ENCODE data around the gene OR9Q1. TPM values are rescaled to one million over a fixed set of nuclear protein-coding genes. Genes with fewer than 3 reads are reported as not detected.

The OR9Q1 gene
- total and polyA plus RNA-seq, 2 of the 13 experiments (the other 11 are each of a cell fraction or from before 2014, with no cell fraction given), result not detected

- no TSS peak for BruUV-seq (replicated peaks)
- Histone ChIP-seq H3K4me2 (ENCODE audit: low read depth, low read length) (no peak overlapping the region), H3K79me2 (ENCODE audit: insufficient read depth, low read length) (no peaks in the 10 kb centered on the region), H3K4me1 (ENCODE audit: insufficient read depth, low read length) (peaks cover 10% of the 10 kb centered on the region; the same call in 1 of the 2 replicates), H3K27me3 (ENCODE audit: control insufficient read depth in 1 of 2, insufficient read depth in 2 of 2, low read length in 2 of 2) (no peaks in the 10 kb centered on the region), H3K4me3 (replicated peaks in 1 of 3; ENCODE audit: insufficient read depth in 1 of 3, low read depth in 2 of 3, low read length in 3 of 3) (no peak overlapping the region), H3K9me3 (ENCODE audit: low read length) (no peaks in the 10 kb centered on the region), H3K36me3 (replicated peaks in 1 of 2; ENCODE audit: control insufficient read depth in 1 of 2, insufficient read depth in 2 of 2, low read length in 2 of 2) (no peaks in the 10 kb centered on the region), H3K9ac (ENCODE audit: insufficient read depth, low read depth, low read length) (no peak overlapping the region), H4K20me1 (ENCODE audit: insufficient read depth, low read length) (no peaks in the 10 kb centered on the region), H3K27ac (ENCODE audit: extremely low read length, insufficient read depth, low read length) (no peak overlapping the region), H2AFZ (ENCODE audit: low read length) (no peak overlapping the region)
- in situ Hi-C loops (cut with HindIII; ENCODE audit: extremely low pct_ligation_motif_present, low pct_unique_long_range_greater_than_20kb), result loop anchor here (25.0 kb wide), 1 partner anchor 335 kb away; no protein-coding TSS in a partner anchor
- POLR2A ChIA-PET, result no interaction called here
- no peak for ATAC-seq
- intact Hi-C loops (cut with micrococcal nuclease; ENCODE audit: unreplicated experiment), result no loop called here
- no peak for DNase-seq (ENCODE audit: low spot score)
- CTCF ChIA-PET (ENCODE audit: low intra/inter-chr PET ratio, low total read pairs), result no interaction called here
- FAIRE-seq, result no peak
- 59% methylated on average over 3 of the region's 3 CpGs for WGBS (ENCODE audit: low lambda C conversion rate)
- TF ChIP-seq ZNF552 (CRISPR knock-in tag; IDR thresholded peaks at IDR 0.05; ENCODE audit: borderline replicate concordance) (no peak), SCMH1 (CRISPR knock-in tag; IDR thresholded peaks at IDR 0.05; ENCODE audit: borderline replicate concordance) (no peak), SMAD9 (CRISPR knock-in tag; IDR thresholded peaks at IDR 0.05) (no peak), ZNF225 (CRISPR knock-in tag; IDR thresholded peaks at IDR 0.05) (no peak), TCF7 (IDR thresholded peaks at IDR 0.05; ENCODE audit: low read depth) (no peak), ATF1 (CRISPR knock-in tag; IDR thresholded peaks at IDR 0.05) (no peak), ZNF251 (CRISPR knock-in tag; IDR thresholded peaks at IDR 0.05) (no peak), NKX3-1 (CRISPR knock-in tag; IDR thresholded peaks at IDR 0.05) (no peak), YEATS4 (CRISPR knock-in tag; IDR thresholded peaks at IDR 0.05; ENCODE audit: borderline replicate concordance) (no peak), ZNF737 (CRISPR knock-in tag; IDR thresholded peaks at IDR 0.05; ENCODE audit: borderline replicate concordance) (no peak), ZNF720 (CRISPR knock-in tag; IDR thresholded peaks at IDR 0.05) (no peak), DPF2 (CRISPR knock-in tag; IDR thresholded peaks at IDR 0.05; ENCODE audit: borderline replicate concordance, low read depth) (no peak), ZNF10 (CRISPR knock-in tag; IDR thresholded peaks at IDR 0.05; ENCODE audit: borderline replicate concordance, low read depth) (no peak), RNF2 (conservative IDR thresholded peaks at IDR 0.05; ENCODE audit: low read depth) (no peak), GATAD1 (CRISPR knock-in tag; IDR thresholded peaks at IDR 0.05) (no peak), MLLT10 (CRISPR knock-in tag; IDR thresholded peaks at IDR 0.05) (no peak), NFATC3 (CRISPR knock-in tag; IDR thresholded peaks at IDR 0.05) (no peak)
- TF ChIP-seq, protein P1, sequence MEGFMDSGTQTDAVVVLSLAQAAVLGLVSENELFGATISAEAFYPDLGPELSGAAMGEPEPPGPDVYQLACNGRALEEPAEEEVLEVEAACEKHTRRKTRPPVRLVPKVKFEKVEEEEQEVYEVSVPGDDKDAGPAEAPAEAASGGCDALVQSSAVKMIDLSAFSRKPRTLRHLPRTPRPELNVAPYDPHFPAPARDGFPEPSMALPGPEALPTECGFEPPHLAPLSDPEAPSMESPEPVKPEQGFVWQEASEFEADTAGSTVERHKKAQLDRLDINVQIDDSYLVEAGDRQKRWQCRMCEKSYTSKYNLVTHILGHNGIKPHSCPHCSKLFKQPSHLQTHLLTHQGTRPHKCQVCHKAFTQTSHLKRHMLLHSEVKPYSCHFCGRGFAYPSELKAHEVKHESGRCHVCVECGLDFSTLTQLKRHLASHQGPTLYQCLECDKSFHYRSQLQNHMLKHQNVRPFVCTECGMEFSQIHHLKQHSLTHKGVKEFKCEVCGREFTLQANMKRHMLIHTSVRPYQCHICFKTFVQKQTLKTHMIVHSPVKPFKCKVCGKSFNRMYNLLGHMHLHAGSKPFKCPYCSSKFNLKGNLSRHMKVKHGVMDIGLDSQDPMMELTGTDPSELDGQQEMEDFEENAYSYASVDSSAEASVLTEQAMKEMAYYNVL (CRISPR knock-in tag; IDR thresholded peaks at IDR 0.05; ENCODE audit: borderline replicate concordance), result no peak
Observed at GRCh38 chr11:58152781-58153180, 129.1 kb downstream of the OR9Q1 start.
